Activated naive CD8-positive, alpha-beta T cell treated with anti-CD3 and anti-CD28 coated beads, Interleukin-2, amount 50 U/mL, for 24 hours (primary cell): ENCODE data around the gene MCOLN3.
A peak's percentile ranks its signal among the peaks of the same experiment; 100 is the strongest.
"Not testable (repeated sequence)": the region's sequence is repeated elsewhere in the genome, so short reads cannot be mapped to it uniquely, and the experiment has no call there.

Experiments used
- ATAC-seq: fragments of 150-1000 bp; cut with Tn5 transposase; one replicate; pipeline ENCODE4 v1.10.0; 2021
- DNase-seq: peaks from one replicate; pipeline ENCODE4 v3.0.0; 2021
- H3K27ac Mint-ChIP-seq: one replicate; pipeline ENCODE4 v1.8.0; 2021; ENCODE audit warnings: mild to moderate bottlenecking, mixed read lengths
- H3K27me3 Mint-ChIP-seq: one replicate; pipeline ENCODE4 v1.8.0; 2021; ENCODE audit warnings: mixed read lengths
- H3K36me3 Mint-ChIP-seq: one replicate; pipeline ENCODE4 v1.8.0; 2021; ENCODE audit warnings: low read depth, mixed read lengths
- H3K4me1 Mint-ChIP-seq: one replicate; pipeline ENCODE4 v1.8.0; 2021; ENCODE audit warnings: mixed read lengths
- H3K4me3 Mint-ChIP-seq: one replicate; pipeline ENCODE4 v1.8.0; 2021; ENCODE audit warnings: mild to moderate bottlenecking, moderate library complexity, mixed read lengths
- H3K9me3 Mint-ChIP-seq: one replicate; pipeline ENCODE4 v1.8.0; 2021; ENCODE audit warnings: mixed read lengths

The MCOLN3 gene

DNA sequence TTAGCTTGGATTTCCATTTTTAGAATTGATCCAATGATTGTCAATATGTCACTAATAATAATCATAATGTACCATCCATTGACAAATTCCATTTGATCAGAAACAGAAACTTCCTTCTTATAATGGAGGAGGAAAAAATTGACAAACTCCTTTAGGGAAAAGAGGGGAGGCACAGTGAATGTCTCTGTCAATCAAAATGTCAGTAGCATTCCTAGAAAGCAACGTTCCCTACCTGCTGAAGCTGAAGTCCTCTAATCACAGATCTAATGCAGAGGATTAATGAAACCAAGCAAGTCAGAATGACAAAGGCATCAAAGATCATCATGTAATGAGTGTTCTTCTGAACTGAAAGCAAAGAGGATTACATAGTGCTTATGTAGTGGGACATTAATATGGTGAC is 22.4 kb downstream of the MCOLN3 start:
- Mint-ChIP-seq H3K36me3 (no peaks in the 10 kb centered on the region), H3K27me3 (no peaks in the 10 kb centered on the region), H3K4me1 (peaks cover 12% of the 10 kb centered on the region), H3K9me3 (no peaks in the 10 kb centered on the region), H3K4me3 (no peak overlapping the region), H3K27ac (no peak overlapping the region)
- ATAC-seq (no peak), DNase-seq (no peak)

DNA sequence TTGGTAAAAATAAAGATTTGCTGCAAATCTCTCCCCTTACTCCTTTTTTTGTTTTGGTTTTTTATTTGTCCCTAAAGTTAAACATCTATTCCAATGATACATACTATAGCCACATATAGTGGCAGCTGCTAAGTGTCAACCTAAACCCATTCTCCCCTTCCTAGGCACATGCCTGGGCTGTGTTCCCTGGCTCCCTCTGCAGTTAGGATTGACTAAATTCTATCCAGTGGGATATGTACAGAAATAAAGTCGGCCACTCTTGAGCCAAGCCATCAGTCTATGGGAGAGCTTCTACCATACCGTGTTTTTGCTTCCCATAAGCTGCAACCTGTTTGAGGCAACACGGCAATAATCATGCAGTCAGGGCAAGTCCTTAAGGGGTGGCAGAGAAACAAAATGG is 23.6 kb downstream of the MCOLN3 start:
- no peak for DNase-seq
- H3K4me1 Mint-ChIP-seq, result peaks cover 12% of the 10 kb centered on the region
- H3K27ac Mint-ChIP-seq, result no peak overlapping the region
- H3K36me3 Mint-ChIP-seq, result no peaks in the 10 kb centered on the region
- H3K4me3 Mint-ChIP-seq, result no peak overlapping the region
- no peaks in the 10 kb centered on the region for H3K27me3 Mint-ChIP-seq
- no peak for ATAC-seq
- no peaks in the 10 kb centered on the region for H3K9me3 Mint-ChIP-seq

DNA sequence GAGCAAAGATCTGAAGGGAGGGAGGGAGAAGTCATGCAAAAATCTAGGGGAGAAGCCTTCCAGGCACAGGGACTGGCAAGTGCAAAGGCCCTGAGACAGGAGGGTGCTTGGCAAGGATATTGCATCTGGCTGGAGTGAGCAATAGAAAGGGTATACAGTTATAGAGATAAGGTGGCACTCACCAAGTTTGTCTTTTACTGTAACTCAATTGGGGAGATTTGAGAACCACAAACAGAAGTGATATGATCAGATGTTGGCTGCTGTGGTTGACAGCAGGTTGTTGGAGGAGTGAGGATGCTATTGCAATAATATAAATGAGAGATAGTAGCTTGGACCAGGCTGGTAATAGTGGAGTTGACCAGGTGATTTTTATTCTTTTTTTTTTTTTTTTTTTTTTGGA is 25.6 kb downstream of the MCOLN3 start:
- no peak for DNase-seq
- no peak overlapping the region for H3K27ac Mint-ChIP-seq
- H3K4me1 Mint-ChIP-seq, result peaks cover 10% of the 10 kb centered on the region
- no peak overlapping the region for H3K4me3 Mint-ChIP-seq
- no peaks in the 10 kb centered on the region for H3K36me3 Mint-ChIP-seq
- no peaks in the 10 kb centered on the region for H3K27me3 Mint-ChIP-seq
- peak; percentile 48 for ATAC-seq
- H3K9me3 Mint-ChIP-seq, result no peaks in the 10 kb centered on the region

DNA sequence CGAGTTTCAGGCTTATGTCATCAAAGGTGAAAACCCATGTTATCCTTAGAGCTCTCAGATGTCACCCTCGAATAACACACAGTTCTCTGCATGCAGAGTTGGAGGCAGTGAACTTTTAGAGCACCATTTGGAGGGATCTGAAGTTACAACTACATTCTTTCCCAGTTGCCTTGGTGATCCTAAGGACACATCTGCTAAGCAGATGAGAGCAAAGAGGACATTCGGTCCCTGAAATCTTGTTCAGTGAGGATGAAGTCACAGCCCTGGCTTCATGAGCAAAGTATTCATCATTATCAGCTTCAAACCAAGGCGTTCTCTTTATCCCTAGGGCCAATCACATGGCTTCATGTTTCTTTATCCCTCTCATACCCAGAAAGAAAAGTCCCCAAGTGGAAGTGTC is 28.3 kb downstream of the MCOLN3 start:
- no peak for DNase-seq
- H3K36me3 Mint-ChIP-seq, result peaks cover 3% of the 10 kb centered on the region
- no peak overlapping the region for H3K27ac Mint-ChIP-seq
- ATAC-seq, result no peak
- H3K9me3 Mint-ChIP-seq, result no peaks in the 10 kb centered on the region
- H3K27me3 Mint-ChIP-seq, result no peaks in the 10 kb centered on the region
- no peak overlapping the region for H3K4me3 Mint-ChIP-seq
- no peaks in the 10 kb centered on the region for H3K4me1 Mint-ChIP-seq

DNA sequence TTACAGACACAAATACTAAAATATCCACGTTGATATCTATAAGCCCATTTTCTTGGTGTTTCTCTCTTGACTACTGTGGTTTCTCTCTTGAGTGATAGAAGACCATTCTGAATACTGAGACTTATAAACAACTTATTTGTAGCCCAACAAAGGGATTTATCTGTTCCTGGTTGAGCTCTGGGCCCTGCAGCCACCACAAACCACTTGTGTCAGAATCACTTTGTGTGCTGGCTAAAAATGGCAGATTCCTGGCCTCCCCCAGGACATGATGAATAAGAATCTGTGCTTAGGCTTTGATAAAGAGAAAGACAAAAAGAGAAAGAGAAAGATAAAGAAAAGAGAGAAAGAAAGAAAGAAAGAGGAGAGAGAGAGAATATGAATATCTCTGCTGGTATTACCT is 32.5 kb downstream of the MCOLN3 start:
- peaks cover 3% of the 10 kb centered on the region for H3K27me3 Mint-ChIP-seq
- H3K9me3 Mint-ChIP-seq, result no peaks in the 10 kb centered on the region
- no peak for DNase-seq
- no peak overlapping the region for H3K4me3 Mint-ChIP-seq
- H3K27ac Mint-ChIP-seq, result no peak overlapping the region
- H3K4me1 Mint-ChIP-seq, result no peaks in the 10 kb centered on the region
- ATAC-seq, result no peak
- H3K36me3 Mint-ChIP-seq, result peaks cover 3% of the 10 kb centered on the region

DNA sequence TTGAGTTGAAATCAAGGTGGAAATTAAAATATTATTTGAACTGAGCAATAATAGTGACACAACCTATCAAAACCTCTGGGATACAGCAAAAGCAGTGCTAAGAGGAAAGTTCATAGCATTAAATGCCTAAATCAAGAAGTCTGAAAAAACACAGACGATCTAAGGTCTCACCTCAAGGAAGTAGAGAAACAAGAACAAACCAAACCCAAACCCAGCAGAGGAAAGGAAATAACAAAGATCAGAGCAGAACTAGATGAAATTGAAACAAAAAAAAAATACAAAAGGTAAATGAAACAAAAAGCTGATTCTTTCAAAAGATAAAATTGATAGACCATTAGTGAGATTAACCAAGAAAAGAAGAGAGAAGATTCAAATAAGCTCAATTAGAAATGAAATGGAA is 42.7 kb downstream of the MCOLN3 start:
- ATAC-seq, H3K27ac Mint-ChIP-seq, H3K4me1 Mint-ChIP-seq, DNase-seq, H3K4me3 Mint-ChIP-seq: not testable (repeated sequence)
- H3K9me3 Mint-ChIP-seq, result peaks cover 47% of the 10 kb centered on the region
- H3K27me3 Mint-ChIP-seq, result peaks cover 18% of the 10 kb centered on the region
- H3K36me3 Mint-ChIP-seq, result peaks cover 30% of the 10 kb centered on the region

DNA sequence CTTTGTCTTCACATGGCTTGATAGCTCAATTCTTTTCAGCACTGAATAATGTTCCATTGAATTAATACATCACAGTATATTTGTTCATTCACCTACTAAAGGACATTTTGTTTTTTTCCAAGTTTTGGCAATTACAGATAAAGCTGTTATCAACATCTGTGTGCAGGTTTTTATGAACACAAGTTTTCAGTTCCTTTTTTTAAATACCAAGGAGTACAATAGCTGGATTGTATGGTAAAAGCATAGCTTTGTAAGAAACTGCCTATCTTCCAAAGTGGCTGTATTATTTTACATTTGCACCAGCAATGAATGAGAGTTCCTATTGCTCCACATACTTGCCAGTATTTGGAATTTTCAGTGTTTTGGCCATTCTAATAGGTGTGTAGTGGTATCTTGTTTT is 46.6 kb downstream of the MCOLN3 start:
- Mint-ChIP-seq H3K4me1 (peaks cover 23% of the 10 kb centered on the region), H3K27ac (no peak overlapping the region), H3K4me3 (no peak overlapping the region), H3K9me3 (peaks cover 31% of the 10 kb centered on the region), H3K36me3 (peaks cover 23% of the 10 kb centered on the region), H3K27me3 (peaks cover 28% of the 10 kb centered on the region)
- ATAC-seq (no peak), DNase-seq (no peak)

DNA sequence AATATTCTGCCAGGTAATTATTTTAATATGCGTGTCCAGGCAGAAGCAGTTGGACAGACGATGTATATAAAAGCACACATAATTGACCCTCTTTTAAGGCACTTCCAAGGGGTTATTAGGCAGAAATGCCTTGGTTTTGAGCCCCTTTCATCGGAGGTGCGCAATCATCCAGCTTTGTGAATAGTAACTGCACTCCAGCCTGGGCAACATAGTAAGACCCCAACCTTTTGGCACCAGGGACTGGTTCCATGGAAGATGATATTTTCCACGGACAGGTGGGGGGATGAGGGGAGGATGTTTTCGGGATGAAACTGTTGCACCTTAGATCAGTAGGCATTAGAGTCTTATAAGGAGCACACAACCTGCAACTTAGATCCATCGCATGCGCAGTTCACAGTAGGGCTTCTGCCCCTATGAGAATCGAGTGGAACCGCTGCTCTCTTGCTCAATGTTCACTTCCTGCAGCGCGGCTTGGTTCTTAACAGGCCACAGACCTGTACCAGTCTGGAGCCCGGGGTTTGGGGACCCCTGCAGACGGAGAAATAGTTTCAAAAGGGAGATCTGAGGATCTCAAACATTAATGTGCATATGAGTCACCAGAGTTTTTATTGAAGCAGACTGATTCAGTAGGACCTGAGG is 49.5 kb downstream of the MCOLN3 start:
- peak; percentile 36 for DNase-seq

DNA sequence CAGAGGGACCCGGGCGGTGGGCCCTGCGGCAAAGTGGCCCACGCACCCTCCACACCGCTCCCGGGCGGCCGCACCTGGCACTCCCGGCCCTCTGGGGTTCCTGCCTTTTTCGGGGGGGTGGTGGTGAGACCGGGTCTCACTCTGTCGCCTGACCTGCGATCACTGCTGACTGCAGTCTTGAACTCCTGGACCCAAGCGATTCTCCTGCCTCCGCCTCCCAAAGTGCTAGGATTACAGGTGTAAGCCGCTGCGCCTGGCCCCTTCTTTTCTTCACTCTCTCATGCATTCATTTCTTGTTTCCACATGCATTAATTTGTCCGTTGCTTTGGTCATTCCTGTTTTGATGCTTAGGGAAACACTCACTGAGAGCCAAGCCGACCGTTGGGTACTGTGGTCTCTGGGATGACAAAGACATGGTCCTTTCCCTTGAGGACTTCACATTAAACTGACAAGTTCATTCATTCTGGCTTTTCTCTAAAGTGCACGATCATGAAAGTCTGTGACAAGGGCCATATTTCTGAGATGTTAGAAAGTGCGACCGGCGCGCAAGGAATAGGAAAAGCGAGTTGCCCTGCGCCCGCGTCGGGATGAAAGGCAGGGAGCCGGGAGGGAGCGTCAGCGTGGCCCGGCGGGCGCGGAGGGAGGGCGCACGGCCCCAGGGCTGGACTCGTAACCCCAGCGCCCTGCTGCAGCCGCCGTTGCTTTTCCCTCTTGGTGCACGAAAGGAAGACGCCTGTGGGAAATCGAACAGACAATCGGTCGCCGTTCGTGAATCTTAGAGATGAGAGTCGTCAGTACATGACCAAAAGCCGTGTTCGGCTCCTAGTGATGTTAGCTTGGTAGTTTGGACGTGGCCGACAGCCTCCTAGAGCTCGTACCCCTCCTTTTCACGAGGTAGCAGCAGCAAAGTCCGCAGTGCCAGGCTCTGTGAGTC is 50.4 kb downstream of the MCOLN3 start:
- ATAC-seq (no peak), DNase-seq (peak; percentile 26)
- Mint-ChIP-seq H3K4me1 (peaks cover 39% of the 10 kb centered on the region), H3K36me3 (peaks cover 22% of the 10 kb centered on the region), H3K9me3 (peaks cover 2% of the 10 kb centered on the region), H3K4me3 (peak overlapping the region; percentile 84), H3K27ac (peak overlapping the region; percentile 29), H3K27me3 (peaks cover 25% of the 10 kb centered on the region)

More for the DNA sequence above, 49.5 kb downstream of the MCOLN3 start:
- Mint-ChIP-seq H3K4me3 (peak overlapping the region; percentile 84), H3K9me3 (peaks cover 8% of the 10 kb centered on the region), H3K4me1 (peaks cover 34% of the 10 kb centered on the region), H3K36me3 (peaks cover 24% of the 10 kb centered on the region), H3K27ac (peak overlapping the region; percentile 21), H3K27me3 (peaks cover 26% of the 10 kb centered on the region)
- ATAC-seq, result peak; percentile 62

DNA sequence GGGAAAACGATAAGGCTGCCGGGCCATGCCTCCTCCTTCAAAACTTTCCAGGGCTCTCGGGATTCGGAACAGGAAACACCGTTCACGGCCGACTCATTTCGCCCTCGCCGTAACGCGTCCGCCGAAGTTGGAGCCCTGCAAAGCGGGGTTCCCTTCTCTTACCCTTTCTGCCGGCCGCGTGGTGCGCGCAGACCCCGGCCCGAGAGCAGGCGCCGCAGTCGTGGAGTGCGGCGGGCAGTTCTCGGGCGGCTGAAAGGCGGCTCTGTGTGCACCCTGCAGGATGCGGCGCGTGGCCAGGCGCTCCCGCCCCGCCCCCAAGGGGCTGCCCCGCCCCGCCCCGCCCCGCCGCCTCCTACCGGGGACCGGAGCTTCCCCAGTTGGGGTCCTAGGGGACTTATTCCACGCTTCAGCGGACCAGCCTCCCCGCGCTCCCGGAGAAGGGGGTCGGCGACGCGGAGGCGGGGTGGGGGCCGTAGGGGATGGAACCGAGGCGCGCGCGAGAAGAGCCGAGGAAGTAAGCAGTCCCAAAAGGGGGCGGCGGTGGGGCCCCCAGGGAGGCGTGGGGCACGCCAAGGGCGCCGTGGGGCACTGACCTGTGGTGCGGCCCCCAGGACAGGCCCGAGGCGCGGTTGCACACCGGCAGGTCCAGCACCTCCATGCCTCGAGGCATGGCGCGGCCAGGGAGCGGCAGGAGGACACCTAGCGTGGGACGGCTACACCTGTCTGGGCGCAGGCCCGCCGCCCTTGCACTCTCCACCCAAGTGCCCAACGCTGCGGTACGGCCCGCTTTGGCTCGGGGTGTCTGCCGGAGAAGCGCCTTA is 51.2 kb downstream of the MCOLN3 start, which contains the start of gene MCOLN2:
Gene MCOLN2 (minus strand): TSS at position 268 of the 821 bp plus-strand sequence. CDS start 241 bp downstream, at position 27.
- Mint-ChIP-seq H3K4me1 (peaks cover 46% of the 10 kb centered on the region), H3K27ac (peak within 1 kb of the TSS; percentile 69), H3K9me3 (no peaks in the 10 kb centered on the region), H3K36me3 (peaks cover 25% of the 10 kb centered on the region), H3K4me3 (peak within 1 kb of the TSS; percentile 84), H3K27me3 (peaks cover 24% of the 10 kb centered on the region)
- DNase-seq (peak; percentile 58), ATAC-seq (peak; percentile 67)

DNA sequence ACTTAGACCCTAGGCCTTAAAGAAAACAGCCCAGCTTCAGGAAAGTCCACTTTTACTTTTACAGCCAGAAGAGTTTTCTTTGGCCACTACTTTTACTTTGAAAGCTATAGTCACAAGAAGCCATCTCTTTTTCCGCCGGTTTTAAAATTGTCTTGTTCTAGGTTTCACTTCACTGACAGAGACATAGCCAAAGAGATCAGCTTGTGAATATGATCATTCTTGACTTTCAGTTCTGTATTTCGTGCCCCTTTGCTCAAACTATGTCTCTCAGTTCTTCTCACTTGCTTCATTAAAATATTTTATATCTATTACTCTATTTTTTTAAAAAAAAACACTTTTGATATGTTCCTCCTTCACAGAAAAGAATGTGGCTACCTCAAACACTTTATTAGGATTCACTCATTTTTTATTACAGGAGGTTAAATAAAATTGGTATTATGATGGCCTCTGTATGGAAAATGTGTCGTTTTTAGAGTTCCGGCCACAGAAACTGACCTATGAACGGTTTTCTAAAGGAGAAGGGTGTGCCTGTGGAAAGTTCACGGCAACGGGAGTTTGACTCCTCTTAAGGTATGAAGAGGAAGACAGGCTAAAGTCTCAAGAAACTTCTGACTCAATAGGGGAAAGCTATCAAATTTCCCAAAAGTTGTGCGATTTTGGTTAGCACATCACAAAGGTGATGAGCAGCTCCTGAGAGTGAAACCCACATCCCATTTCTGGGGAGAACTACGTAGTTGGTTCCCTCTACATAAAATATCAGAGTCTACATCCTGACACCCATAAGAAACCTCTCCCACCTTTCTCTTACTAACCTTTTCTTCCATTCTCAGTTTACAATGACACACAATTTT is 52.6 kb downstream of the MCOLN3 start:
- ATAC-seq (peak; percentile 53), DNase-seq (peak; percentile 18)
- H3K27ac Mint-ChIP-seq, result peak overlapping the region; percentile 69
- peaks cover 55% of the 10 kb centered on the region for H3K4me1 Mint-ChIP-seq
- H3K36me3 Mint-ChIP-seq, result peaks cover 30% of the 10 kb centered on the region
- peak overlapping the region; percentile 84 for H3K4me3 Mint-ChIP-seq
- peaks cover 23% of the 10 kb centered on the region for H3K27me3 Mint-ChIP-seq
- no peaks in the 10 kb centered on the region for H3K9me3 Mint-ChIP-seq

DNA sequence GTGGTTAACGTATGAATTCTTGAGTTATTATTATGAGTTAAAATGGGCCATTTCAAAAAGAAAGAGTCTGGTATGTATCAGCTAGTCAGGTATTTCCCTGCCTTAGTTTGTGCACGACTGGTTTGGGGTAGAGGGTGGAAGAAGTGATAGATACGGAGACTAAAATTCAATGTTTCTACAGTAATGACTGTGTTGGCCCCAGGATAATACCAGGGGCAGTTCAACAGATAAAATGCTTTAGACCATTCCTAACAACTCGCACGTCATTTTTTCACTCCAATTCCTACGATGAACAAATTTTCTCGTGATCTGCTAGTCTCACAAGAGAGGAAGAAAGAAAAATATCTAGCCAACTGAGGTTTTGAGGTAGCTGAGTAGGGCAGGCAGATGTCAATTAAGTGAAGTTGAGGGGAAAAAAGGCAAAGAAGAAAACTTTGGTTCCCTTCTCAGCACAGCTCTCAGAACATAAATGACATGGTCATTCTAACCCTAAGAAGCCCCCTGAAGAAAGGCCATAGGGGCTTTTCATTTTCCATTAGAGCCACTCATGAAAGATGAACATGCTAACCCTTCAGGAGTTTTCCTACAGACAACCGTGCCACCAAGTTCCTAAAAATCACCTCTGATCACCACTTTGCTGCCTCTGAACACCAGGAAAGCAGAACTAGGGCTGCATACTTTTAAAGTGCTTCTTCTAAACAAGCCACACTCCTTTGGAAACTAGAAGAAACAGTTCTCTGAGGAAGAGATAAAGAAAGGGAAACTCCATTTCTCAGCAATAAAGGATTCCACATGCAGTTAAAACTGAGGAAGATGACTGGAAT is 57.0 kb downstream of the MCOLN3 start:
- ATAC-seq (peak; percentile 55), DNase-seq (no peak)
- Mint-ChIP-seq H3K9me3 (no peaks in the 10 kb centered on the region), H3K27me3 (no peaks in the 10 kb centered on the region), H3K4me3 (peak overlapping the region; percentile 50), H3K36me3 (peaks cover 37% of the 10 kb centered on the region), H3K4me1 (peaks cover 57% of the 10 kb centered on the region), H3K27ac (peak overlapping the region; percentile 82)

DNA sequence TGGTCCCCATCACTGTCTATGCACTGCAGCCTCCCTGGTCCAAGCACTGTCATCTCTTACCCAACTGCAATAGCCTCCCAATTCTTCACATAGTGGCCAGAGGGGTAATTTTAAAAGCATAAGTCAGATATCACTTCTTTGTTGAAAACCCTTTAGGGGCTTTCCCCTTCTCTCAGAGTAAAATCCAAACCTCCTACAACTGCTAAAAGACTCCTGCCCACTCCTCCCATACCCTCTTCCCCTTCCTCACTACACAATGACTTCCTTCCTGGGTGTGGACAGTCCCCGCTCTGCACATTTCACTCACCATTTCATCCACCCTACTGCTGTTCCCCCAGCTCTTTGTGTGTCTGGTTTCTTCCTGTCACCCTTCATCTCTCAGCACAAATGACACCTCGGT is 59.7 kb downstream of the MCOLN3 start:
- no peak for DNase-seq
- peaks cover 2% of the 10 kb centered on the region for H3K27me3 Mint-ChIP-seq

More for the DNA sequence above, 59.7 kb downstream of the MCOLN3 start:
- H3K4me3 Mint-ChIP-seq, result no peak overlapping the region
- H3K27ac Mint-ChIP-seq, result peak overlapping the region; percentile 60
- peak; percentile 87 for ATAC-seq
- H3K36me3 Mint-ChIP-seq, result peaks cover 37% of the 10 kb centered on the region
- H3K9me3 Mint-ChIP-seq, result no peaks in the 10 kb centered on the region
- peaks cover 46% of the 10 kb centered on the region for H3K4me1 Mint-ChIP-seq
